Subcutaneous adipose tissue (tissue), 4 donors: Measurements from ENCODE around the gene CBFB. TPM values are rescaled to one million over a fixed set of nuclear protein-coding genes. Genes with fewer than 3 reads are reported as not detected.

ENCODE experiments used
- CTCF ChIP-seq: fragments of 450-650 bp; IDR thresholded peaks from one replicate; pipeline ENCODE4 v1.5.1; 2016; ENCODE audit warnings: low read depth, mild to moderate bottlenecking, control low read depth, antibody characterized with exemption, moderate library complexity
- total RNA-seq, 4 donors: library from RNA; depleted of rRNA; stranded (reverse); fragments of >200 nt; gene quantifications; one replicate each; pipeline ENCODE4 v1.1.0, GENCODE V29; 2016

CBFB gene
- total RNA-seq, 4 donors from 2014 or later: 35.2 to 46.2 (median 42.4) TPM

- no peak for TF ChIP-seq CTCF
These were observed 24.9 kb downstream of the CBFB start for GRCh38 chr16:67053767-67054334.

GRCh38 chr16:67054901-67055300 lies 26.0 kb downstream of the CBFB start:
- no peak for TF ChIP-seq CTCF

DNA sequence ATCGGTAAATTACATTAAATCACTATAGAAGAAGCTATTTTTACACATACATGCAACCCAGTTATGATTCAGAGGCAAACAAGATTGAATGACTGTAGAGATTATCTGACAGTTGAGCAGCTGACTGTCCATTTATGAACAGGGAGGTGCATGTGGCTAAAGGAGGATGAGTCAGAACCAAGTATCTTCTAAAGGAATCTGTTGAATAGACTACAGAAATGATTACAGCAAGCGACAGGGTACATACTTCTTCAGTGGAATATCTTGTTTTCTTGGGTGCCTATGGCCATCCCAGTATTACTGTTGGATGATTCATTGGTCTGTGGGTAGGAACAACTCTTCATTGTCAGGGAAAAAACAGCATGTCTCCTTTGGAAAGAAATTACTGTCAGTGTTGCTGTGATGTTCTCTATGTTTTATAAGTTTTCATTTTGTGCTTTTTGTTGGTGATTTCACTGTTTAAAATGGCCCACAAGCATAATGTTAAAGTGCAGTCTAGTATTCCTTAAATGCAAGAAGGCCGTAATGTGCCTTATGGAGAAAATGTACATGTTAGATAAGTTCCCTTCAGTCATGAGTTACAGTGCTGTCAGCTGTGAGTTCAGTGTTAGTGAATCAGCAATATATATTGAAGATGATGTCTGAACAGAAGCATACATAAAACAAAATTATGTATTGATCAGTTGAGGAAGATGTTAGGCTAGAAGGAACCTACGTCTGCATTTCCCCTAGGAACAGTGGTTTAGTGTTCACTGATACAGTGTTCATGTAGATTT lies 27.0 kb downstream of the CBFB start:
- no peak for TF ChIP-seq CTCF

DNA sequence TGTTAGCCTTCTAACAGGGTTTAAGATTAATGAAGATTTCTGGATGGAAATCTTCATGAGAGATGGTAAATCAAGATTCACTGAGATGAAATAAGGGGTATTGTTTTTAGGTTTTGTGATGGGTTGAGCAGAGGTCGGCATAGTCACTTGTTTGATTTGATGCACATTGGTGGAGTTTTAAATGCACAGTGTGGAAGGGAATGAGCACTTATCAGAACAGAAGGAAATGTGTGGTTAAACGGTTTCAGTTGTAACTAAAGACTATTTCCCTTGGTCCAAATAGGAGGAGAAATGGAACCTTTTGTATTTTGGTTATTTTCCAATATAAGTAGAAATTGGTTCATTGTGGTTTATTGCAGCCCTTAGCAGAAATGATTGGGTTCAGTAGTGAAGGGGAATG lies 34.1 kb downstream of the CBFB start:
- no peak for TF ChIP-seq CTCF

- no peak for TF ChIP-seq CTCF
These were observed 39.3 kb downstream of the CBFB start for GRCh38 chr16:67068212-67068753.

DNA sequence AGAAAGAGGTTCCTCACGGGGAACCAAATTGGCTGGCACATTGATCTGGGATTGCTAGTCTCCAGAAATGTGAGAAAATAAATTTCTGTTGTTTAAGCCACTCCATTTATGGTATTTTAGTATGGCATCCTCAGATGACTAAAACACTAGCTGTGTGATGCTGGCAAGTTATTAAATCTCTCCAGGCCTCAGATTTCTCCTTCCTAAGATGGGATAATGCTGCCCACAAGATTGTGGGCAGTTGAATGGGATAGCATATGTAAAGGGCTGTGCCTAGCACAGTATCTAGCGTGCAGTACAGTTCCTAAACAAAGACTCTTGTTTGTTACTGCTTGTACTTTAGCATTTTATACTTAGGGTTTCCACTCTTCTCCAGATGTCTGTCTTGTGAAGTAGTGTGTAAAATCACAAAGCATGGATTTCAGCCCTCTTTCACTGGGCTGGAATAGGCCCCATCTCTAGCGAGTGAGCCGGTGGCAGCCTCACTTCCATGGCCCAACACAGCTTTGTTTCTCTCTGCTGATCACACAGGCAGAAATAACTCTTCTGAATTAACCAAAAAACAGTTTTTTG lies 42.6 kb downstream of the CBFB start:
- no peak for TF ChIP-seq CTCF

DNA sequence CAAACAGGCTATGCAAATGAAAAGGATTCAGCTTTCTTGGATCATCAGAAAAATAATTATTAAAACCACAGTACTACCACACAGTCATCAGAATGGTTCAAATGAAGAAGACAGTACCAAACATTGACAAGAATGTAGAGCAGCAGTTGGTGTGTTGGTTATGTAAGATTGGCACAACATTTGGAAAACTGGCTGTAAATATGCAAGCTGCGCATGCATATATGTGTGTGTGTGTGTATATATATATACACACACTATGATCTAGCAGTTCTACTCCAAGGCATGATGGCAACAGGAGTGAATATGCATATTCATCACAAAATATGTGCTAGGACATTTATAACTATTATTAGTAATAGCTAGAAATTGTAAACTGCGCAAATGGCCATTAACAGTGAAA lies 46.4 kb downstream of the CBFB start:
- TF ChIP-seq CTCF: no peak
